Neural cell (in vitro differentiated cells): Measurements from ENCODE around the gene GRM2.

Source experiments
- EP300 ChIP-seq: fragments of 450-650 bp; conservative IDR thresholded peaks from 2 replicates; pipeline ENCODE4 v1.6.1; 2014; ENCODE audit warnings: antibody characterized with exemption, mild to moderate bottlenecking, moderate library complexity; ENCODE audit not compliant: poor library complexity, severe bottlenecking
- EZH2 ChIP-seq: fragments of 200-600, 300-800 bp; shearing (Covaris generic), sonication (generic); IDR thresholded peaks from 2 replicates; pipeline ENCODE4 v1.6.1; 2014; ENCODE audit warnings: antibody characterized with exemption, low read length, borderline replicate concordance, mild to moderate bottlenecking; ENCODE audit not compliant: insufficient read depth, poor library complexity, severe bottlenecking
- MXI1 ChIP-seq: fragments of 450-650 bp; conservative IDR thresholded peaks from 2 replicates; pipeline ENCODE4 v1.6.1; 2014; ENCODE audit warnings: antibody characterized with exemption, mild to moderate bottlenecking; ENCODE audit not compliant: poor library complexity, severe bottlenecking
- POLR2AphosphoS5 ChIP-seq: IDR thresholded peaks from 2 replicates; pipeline ENCODE4 v1.6.1; 2012
- RAD21 ChIP-seq: fragments of 450-650 bp; conservative IDR thresholded peaks from 2 replicates; pipeline ENCODE4 v1.6.1; 2014; ENCODE audit warnings: antibody characterized with exemption, mild to moderate bottlenecking, moderate library complexity
- SMC3 ChIP-seq: fragments of 450-650 bp; conservative IDR thresholded peaks from 2 replicates; pipeline ENCODE4 v1.6.1; 2014; ENCODE audit warnings: antibody characterized with exemption, mild to moderate bottlenecking, moderate library complexity; ENCODE audit not compliant: poor library complexity
- TAF1 ChIP-seq: IDR thresholded peaks from 2 replicates; pipeline ENCODE4 v1.6.1; 2012; ENCODE audit warnings: low read depth
- TF ChIP-seq, protein P1 (sequence below): fragments of 450-650 bp; IDR thresholded peaks from 2 replicates; pipeline ENCODE4 v1.5.1; 2014; ENCODE audit warnings: antibody characterized with exemption, mild to moderate bottlenecking, moderate library complexity; ENCODE audit not compliant: poor library complexity, severe bottlenecking
- TF ChIP-seq, protein P2 (sequence below): IDR thresholded peaks from 2 replicates; pipeline ENCODE4 v1.6.1; 2012; ENCODE audit warnings: borderline replicate concordance

DNA sequence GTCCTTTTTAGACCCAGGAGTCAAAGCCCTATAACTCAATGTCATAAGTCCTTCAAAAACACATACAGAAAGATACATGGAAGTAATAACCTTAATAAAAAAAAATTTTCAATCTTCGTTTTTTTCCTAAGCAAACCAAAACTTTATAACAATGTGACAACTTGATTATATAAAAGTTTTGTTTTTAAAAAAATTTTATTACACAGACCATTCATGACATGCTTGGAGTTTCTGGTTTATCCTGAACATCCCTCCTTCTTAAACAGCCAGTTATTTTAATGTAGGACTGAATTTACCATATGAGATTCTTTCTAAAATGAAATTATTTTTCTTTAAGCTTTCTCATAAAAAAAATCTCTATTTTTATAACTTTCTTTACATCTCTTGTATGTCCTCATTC, 41.5 kb downstream of the GRM2 start:
- TF ChIP-seq EZH2 (no peak), POLR2AphosphoS5 (no peak), RAD21 (no peak), SMC3 (no peak), EP300 (no peak), TAF1 (no peak), MXI1 (no peak)
- TF ChIP-seq, protein P1, sequence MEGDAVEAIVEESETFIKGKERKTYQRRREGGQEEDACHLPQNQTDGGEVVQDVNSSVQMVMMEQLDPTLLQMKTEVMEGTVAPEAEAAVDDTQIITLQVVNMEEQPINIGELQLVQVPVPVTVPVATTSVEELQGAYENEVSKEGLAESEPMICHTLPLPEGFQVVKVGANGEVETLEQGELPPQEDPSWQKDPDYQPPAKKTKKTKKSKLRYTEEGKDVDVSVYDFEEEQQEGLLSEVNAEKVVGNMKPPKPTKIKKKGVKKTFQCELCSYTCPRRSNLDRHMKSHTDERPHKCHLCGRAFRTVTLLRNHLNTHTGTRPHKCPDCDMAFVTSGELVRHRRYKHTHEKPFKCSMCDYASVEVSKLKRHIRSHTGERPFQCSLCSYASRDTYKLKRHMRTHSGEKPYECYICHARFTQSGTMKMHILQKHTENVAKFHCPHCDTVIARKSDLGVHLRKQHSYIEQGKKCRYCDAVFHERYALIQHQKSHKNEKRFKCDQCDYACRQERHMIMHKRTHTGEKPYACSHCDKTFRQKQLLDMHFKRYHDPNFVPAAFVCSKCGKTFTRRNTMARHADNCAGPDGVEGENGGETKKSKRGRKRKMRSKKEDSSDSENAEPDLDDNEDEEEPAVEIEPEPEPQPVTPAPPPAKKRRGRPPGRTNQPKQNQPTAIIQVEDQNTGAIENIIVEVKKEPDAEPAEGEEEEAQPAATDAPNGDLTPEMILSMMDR, result no peak
- TF ChIP-seq, protein P2, sequence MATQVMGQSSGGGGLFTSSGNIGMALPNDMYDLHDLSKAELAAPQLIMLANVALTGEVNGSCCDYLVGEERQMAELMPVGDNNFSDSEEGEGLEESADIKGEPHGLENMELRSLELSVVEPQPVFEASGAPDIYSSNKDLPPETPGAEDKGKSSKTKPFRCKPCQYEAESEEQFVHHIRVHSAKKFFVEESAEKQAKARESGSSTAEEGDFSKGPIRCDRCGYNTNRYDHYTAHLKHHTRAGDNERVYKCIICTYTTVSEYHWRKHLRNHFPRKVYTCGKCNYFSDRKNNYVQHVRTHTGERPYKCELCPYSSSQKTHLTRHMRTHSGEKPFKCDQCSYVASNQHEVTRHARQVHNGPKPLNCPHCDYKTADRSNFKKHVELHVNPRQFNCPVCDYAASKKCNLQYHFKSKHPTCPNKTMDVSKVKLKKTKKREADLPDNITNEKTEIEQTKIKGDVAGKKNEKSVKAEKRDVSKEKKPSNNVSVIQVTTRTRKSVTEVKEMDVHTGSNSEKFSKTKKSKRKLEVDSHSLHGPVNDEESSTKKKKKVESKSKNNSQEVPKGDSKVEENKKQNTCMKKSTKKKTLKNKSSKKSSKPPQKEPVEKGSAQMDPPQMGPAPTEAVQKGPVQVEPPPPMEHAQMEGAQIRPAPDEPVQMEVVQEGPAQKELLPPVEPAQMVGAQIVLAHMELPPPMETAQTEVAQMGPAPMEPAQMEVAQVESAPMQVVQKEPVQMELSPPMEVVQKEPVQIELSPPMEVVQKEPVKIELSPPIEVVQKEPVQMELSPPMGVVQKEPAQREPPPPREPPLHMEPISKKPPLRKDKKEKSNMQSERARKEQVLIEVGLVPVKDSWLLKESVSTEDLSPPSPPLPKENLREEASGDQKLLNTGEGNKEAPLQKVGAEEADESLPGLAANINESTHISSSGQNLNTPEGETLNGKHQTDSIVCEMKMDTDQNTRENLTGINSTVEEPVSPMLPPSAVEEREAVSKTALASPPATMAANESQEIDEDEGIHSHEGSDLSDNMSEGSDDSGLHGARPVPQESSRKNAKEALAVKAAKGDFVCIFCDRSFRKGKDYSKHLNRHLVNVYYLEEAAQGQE, result no peak
